Cardiac muscle cell (in vitro differentiated cells and primary cell): ENCODE measurements around the gene ERC2. TPM values are rescaled to one million over a fixed set of nuclear protein-coding genes. Genes with fewer than 3 reads are reported as not detected.

Experiments used
- DNase-seq, 2 donors: peaks; one replicate each; pipeline versions ENCODE4 v3.0.0 to v3.0.0-alpha.2; 2010 to 2017; ENCODE audit warnings: low read depth in 1 of 2, low spot score in 1 of 2
- H3K27ac ChIP-seq: fragments of 200-600 bp; sonication (generic); 2 replicates; pipeline ENCODE4 v1.5.1; 2016
- H3K27me3 ChIP-seq: fragments of 200-600 bp; sonication (generic); 2 replicates; pipeline ENCODE4 v1.6.0; 2016; ENCODE audit warnings: control low read depth
- H3K36me3 ChIP-seq: fragments of 200-600 bp; sonication (generic); 2 replicates; pipeline ENCODE4 v1.5.1; 2016; ENCODE audit warnings: control low read depth
- H3K4me1 ChIP-seq: fragments of 200-600 bp; sonication (generic); 2 replicates; pipeline ENCODE4 v1.8.1; 2017; ENCODE audit warnings: low read depth, mild to moderate bottlenecking, mixed run types
- H3K4me3 ChIP-seq: fragments of 200-600 bp; sonication (generic); 2 replicates; pipeline ENCODE4 v1.5.1; 2016; ENCODE audit warnings: mild to moderate bottlenecking
- H3K9me3 ChIP-seq: fragments of 200-600 bp; sonication (generic); 2 replicates; pipeline ENCODE4 v1.5.1; 2017; ENCODE audit warnings: low read depth, mild to moderate bottlenecking, control low read depth
- polyA plus RNA-seq: library from polyadenylated mRNA; unstranded; fragments of >200 nt; fragmentation: Nextera tagmentation; extraction: Ambion mirVana; gene quantifications from 2 replicates; pipeline ENCODE4 v1.2.1, GENCODE V29; 2016
- total RNA-seq: library from RNA; depleted of rRNA; stranded (reverse); fragments of >200 nt; gene quantifications from 2 replicates; pipeline ENCODE4 v1.2.3, GENCODE V29; 2016
- TF ChIP-seq, protein P1 (sequence below): IDR thresholded peaks from 2 replicates; pipeline ENCODE4 v1.5.1; 2012; ENCODE audit warnings: low read depth, mild to moderate bottlenecking, low read length

The ERC2 gene
- total and polyA plus RNA-seq, 2 experiments from 2014 or later: 18.1 to 29.0 TPM

DNA sequence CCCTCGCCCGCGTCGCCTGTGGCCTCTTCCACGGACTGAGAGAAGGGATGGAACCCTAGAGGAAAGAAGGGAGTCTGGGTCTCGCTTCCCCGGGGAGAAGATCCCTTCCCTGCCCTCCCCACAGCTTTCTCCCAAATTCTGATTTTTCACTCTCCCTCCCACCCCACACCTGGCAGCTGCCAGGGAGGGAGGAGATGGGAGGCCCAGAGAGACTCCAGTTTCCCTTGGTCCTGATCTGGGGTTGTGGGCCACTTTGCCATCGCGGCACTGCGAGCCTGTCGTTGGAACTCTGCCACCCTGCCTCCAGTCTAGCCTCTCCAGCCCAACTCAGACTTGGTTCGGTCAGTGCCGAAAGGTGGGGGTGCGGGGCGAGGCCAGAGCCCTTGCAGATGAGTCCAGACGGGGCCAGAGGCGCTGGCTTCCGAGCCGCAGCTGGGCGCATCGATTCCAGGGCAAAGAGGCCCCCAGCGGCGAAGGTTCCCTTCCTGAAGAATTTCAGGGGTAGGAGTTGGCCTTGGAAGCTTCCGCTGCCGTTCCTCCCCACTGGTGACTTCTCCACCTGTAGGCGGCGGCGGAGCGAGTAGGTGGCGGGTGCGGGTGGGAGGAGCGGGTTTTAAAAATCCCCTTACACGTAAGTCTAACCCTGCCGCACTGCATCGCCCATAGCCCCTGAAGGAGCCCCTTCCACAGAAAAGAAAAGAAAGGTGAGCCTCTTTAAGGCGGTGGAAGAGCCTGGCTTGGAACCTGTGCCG is 986.3 kb downstream of the ERC2 start:
- Histone ChIP-seq H3K27me3 (no peaks in the 10 kb centered on the region), H3K4me3 (peak overlapping the region; percentile 70), H3K4me1 (peaks cover 26% of the 10 kb centered on the region), H3K36me3 (peaks cover 26% of the 10 kb centered on the region), H3K27ac (no peak overlapping the region), H3K9me3 (no peaks in the 10 kb centered on the region)
- TF ChIP-seq, protein P1, sequence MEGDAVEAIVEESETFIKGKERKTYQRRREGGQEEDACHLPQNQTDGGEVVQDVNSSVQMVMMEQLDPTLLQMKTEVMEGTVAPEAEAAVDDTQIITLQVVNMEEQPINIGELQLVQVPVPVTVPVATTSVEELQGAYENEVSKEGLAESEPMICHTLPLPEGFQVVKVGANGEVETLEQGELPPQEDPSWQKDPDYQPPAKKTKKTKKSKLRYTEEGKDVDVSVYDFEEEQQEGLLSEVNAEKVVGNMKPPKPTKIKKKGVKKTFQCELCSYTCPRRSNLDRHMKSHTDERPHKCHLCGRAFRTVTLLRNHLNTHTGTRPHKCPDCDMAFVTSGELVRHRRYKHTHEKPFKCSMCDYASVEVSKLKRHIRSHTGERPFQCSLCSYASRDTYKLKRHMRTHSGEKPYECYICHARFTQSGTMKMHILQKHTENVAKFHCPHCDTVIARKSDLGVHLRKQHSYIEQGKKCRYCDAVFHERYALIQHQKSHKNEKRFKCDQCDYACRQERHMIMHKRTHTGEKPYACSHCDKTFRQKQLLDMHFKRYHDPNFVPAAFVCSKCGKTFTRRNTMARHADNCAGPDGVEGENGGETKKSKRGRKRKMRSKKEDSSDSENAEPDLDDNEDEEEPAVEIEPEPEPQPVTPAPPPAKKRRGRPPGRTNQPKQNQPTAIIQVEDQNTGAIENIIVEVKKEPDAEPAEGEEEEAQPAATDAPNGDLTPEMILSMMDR: peak; percentile 25
- peak; percentile 40 to 45 for DNase-seq

DNA sequence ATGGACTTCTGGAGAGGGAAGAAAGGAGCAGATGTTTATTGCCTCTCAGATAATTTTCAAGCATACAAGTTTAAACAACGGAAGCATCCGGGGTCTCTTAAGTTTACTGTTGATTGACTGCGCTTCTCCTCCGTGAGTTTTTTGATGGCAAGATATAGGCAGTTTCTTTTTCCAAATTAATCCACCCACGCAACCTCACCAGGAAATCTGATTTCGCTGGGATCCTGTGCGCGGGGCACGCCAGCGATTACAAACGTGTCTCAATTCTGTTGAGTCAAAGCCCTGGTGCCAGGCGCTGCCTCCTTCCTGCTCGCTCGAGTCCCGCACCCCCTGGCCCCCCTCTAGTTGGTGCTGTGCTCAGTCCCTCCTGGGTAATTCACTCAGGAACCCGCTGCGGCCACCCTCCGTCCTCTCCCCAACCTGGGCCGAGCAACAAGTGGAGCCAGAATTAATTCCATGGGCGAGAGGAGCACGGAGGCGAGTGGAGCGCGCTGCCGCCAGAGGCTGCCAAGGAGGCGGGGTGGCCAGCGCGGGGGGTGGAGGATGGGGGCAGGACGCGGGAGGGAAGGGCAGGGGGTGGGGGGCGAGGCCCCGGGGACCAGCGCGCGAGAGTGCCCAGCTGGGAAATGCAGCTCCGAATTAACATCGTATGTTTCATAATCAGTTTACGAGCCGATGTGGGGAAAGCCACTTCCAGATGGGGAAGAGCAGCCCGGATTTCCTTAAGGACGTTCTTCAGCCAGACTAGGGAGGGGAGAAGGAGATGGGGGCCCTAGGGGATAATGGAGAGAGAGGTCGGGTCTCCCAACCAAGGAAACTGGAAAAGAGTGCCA is 987.1 kb downstream of the ERC2 start:
- no peaks in the 10 kb centered on the region for H3K9me3 ChIP-seq
- peak overlapping the region; percentile 70 for H3K4me3 ChIP-seq
- H3K36me3 ChIP-seq: peaks cover 31% of the 10 kb centered on the region
- H3K27ac ChIP-seq: no peak overlapping the region
- DNase-seq: peak; percentile 28 to 53
- H3K4me1 ChIP-seq: peaks cover 26% of the 10 kb centered on the region
- TF ChIP-seq, protein P1: no peak
- H3K27me3 ChIP-seq: no peaks in the 10 kb centered on the region

DNA sequence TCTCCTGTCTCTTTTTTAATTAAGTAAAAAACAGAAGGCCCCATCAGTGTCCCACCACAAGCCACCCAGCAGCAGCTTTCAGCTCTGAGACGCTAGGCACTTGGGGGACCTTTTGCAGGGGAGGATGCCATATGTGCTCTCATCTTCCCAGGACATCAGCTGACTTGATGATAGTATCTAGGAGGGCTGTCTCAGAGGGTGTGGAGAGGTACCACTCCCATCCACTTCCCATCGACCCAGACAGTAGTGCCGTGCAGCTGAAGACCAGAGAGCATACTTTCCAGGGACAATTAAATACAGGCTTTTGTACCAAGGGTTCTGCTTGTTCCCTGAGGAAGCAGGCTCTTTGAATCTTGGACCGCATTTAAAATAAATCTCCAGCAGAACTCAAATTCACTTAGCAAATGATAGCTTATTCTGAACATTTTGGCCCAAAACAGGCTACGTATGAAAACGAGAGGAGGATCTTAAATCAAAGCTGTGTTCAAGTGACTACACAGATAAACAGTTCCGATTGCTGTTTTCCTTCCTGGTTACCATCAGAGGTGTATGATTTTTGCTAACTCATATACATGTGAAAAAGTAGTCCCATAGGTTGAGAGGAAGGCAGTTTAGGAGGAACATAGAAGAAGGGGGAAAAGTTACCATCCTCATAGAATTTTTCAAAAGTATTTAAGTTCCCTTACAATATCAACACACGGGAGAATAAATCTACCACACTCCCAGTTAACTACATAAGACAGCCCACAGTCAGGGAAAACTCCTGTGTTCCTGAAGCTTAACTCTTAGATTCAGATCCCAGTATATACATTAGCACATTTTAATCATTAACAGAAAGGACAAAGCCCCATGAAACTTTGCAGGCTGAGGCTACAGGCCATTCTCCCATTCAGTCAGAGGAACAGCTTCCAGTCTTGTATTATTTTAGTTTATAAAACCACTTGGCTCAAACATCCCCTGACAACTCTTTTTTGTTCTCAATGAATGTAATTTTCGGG is 990.7 kb downstream of the ERC2 start:
- no peak overlapping the region for H3K4me3 ChIP-seq

DNA sequence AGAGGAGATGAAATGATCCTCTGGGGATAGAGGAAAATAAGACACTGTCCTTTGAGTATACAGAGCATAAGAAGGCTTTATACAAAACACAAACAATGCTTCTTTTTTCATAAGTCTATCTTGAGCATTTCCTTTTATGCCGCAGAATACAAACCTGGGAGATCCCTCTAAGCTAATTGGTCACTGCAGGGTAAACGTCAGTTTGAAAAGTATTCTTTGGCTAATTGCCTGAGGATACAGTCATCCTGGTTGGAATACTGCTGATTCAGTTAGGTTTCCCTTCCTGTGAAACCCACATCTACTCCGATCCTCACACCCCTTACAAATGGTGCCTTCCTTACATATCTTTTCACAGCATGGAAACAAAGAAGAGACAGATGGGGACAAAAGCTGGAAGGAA is 991.8 kb downstream of the ERC2 start:
- Histone ChIP-seq H3K27me3 (no peaks in the 10 kb centered on the region), H3K36me3 (peaks cover 37% of the 10 kb centered on the region), H3K4me3 (no peak overlapping the region), H3K4me1 (peaks cover 25% of the 10 kb centered on the region), H3K27ac (peak overlapping the region; percentile 57), H3K9me3 (no peaks in the 10 kb centered on the region)
- TF ChIP-seq, protein P1: no peak
- peak in 1 of 2 donors; percentile 84 for DNase-seq

More for the DNA sequence above, 990.7 kb downstream of the ERC2 start:
- H3K36me3 ChIP-seq: peaks cover 37% of the 10 kb centered on the region
- no peaks in the 10 kb centered on the region for H3K27me3 ChIP-seq
- H3K9me3 ChIP-seq: no peaks in the 10 kb centered on the region
- peaks cover 29% of the 10 kb centered on the region for H3K4me1 ChIP-seq
- TF ChIP-seq, protein P1: no peak
- no peak overlapping the region for H3K27ac ChIP-seq
- no peak for DNase-seq

DNA sequence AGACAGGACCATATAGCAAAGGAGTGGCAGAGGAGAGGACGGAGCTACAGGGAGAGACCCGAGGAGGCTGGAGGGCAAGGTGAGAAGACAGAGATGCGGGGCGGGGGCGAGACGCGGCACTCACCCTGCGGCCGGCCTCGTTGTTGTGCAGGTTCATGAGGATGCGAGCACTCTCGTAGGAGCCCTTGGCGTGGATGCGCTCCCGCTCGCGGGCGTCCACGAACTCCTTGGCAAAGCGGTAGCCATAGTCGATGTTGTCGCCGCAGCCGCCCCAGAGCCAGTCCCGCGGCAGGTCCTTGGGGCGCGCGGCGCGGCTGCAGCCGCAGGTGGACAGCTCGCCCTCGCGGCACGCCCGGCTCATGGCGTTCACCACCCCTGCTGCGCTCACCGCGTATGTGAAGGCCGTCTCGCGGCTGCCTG is 994.0 kb downstream of the ERC2 start:
- no peaks in the 10 kb centered on the region for H3K27me3 ChIP-seq
- TF ChIP-seq, protein P1: no peak
- H3K9me3 ChIP-seq: no peaks in the 10 kb centered on the region
- H3K36me3 ChIP-seq: peaks cover 50% of the 10 kb centered on the region
- H3K27ac ChIP-seq: no peak overlapping the region
- DNase-seq: no peak
- H3K4me3 ChIP-seq: no peak overlapping the region
- H3K4me1 ChIP-seq: peaks cover 14% of the 10 kb centered on the region
